A673 (cell line): ENCODE results near the gene MS4A10.

ENCODE experiments used
- EZH2 ChIP-seq: fragments of 200-600 bp; sonication (generic); IDR thresholded peaks from 2 replicates; pipeline ENCODE4 v1.6.1; 2017; ENCODE audit warnings: borderline replicate concordance, low read depth, mild to moderate bottlenecking, mixed read lengths, antibody characterized with exemption, low read length; ENCODE audit not compliant: poor library complexity, severe bottlenecking
- TF ChIP-seq, protein P1 (sequence below): fragments of 300-800, 200-600 bp; sonication (generic); conservative IDR thresholded peaks from 2 replicates; pipeline ENCODE4 v1.5.1; 2017; ENCODE audit warnings: low read depth, mild to moderate bottlenecking, antibody characterized with exemption, low read length, moderate library complexity, mixed read lengths

DNA sequence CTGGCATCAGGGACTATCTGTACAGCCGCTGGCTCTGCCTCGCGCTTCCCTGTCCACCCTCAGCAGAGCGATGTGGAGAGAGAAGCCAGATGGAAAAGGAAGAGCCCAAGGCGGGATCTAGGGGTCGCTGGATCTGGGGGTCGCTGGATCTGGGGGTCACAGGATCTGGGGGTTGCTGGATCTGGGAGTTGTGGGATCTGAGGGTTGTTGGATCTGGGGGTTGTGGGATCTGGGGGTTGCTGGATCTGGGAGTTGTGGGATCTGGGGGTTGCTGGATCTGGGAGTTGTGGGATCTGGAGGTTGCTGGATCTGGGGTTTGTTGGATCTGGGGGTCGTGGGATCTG, 2.0 kb upstream of the MS4A10 start:
- TF ChIP-seq, protein P1, sequence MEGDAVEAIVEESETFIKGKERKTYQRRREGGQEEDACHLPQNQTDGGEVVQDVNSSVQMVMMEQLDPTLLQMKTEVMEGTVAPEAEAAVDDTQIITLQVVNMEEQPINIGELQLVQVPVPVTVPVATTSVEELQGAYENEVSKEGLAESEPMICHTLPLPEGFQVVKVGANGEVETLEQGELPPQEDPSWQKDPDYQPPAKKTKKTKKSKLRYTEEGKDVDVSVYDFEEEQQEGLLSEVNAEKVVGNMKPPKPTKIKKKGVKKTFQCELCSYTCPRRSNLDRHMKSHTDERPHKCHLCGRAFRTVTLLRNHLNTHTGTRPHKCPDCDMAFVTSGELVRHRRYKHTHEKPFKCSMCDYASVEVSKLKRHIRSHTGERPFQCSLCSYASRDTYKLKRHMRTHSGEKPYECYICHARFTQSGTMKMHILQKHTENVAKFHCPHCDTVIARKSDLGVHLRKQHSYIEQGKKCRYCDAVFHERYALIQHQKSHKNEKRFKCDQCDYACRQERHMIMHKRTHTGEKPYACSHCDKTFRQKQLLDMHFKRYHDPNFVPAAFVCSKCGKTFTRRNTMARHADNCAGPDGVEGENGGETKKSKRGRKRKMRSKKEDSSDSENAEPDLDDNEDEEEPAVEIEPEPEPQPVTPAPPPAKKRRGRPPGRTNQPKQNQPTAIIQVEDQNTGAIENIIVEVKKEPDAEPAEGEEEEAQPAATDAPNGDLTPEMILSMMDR = no peak
- no peak for TF ChIP-seq EZH2
